ENCODE results near the gene LCN1.

LCN1 gene

GRCh38 chr9:135480940-135481310, 40.3 kb upstream of the LCN1 start:
- no peak for TF ChIP-seq EZH2phosphoT487 (IDR thresholded peaks at IDR 0.05; ENCODE audit: borderline replicate concordance, low read length)
- TF ChIP-seq, protein P1, sequence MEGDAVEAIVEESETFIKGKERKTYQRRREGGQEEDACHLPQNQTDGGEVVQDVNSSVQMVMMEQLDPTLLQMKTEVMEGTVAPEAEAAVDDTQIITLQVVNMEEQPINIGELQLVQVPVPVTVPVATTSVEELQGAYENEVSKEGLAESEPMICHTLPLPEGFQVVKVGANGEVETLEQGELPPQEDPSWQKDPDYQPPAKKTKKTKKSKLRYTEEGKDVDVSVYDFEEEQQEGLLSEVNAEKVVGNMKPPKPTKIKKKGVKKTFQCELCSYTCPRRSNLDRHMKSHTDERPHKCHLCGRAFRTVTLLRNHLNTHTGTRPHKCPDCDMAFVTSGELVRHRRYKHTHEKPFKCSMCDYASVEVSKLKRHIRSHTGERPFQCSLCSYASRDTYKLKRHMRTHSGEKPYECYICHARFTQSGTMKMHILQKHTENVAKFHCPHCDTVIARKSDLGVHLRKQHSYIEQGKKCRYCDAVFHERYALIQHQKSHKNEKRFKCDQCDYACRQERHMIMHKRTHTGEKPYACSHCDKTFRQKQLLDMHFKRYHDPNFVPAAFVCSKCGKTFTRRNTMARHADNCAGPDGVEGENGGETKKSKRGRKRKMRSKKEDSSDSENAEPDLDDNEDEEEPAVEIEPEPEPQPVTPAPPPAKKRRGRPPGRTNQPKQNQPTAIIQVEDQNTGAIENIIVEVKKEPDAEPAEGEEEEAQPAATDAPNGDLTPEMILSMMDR (IDR thresholded peaks at IDR 0.05; ENCODE audit: low read depth, low read length, poor library complexity, severe bottlenecking), result no peak
- Histone ChIP-seq H3K27ac (ENCODE audit: low read depth, low read length) (no peak overlapping the region), H3K36me3 (ENCODE audit: control insufficient read depth, low read length) (no peaks in the 10 kb centered on the region), H3K9me2 (replicated peaks; ENCODE audit: control insufficient read depth, low read length) (no peaks in the 10 kb centered on the region), H3K4me2 (ENCODE audit: low read length) (no peak overlapping the region), H3K4me1 (ENCODE audit: control insufficient read depth, low read length) (0 out of 2 replicates have a peak, but pooled peaks cover 3% of the 10 kb centered on the region), H3K79me2 (ENCODE audit: control insufficient read depth, low read length) (no peaks in the 10 kb centered on the region), H3F3A (ENCODE audit: control insufficient read depth, insufficient read depth) (no peaks in the 10 kb centered on the region; the same call in 1 of the 2 replicates), H3K4me3 (ENCODE audit: low read length) (no peak overlapping the region), H3K27me3 (ENCODE audit: control insufficient read depth, low read length) (peaks cover 38% of the 10 kb centered on the region), H4K20me1 (ENCODE audit: control insufficient read depth, insufficient read depth, low read depth, low read length) (no peaks in the 10 kb centered on the region), H3K9me3 (ENCODE audit: control insufficient read depth, insufficient read depth, low read length) (no peaks in the 10 kb centered on the region)

- Histone ChIP-seq H4K20me1 (ENCODE audit: control insufficient read depth, insufficient read depth, low read depth, low read length) (no peaks in the 10 kb centered on the region), H3K27ac (ENCODE audit: low read depth, low read length) (no peak overlapping the region), H3K27me3 (ENCODE audit: control insufficient read depth, low read length) (peaks cover 38% of the 10 kb centered on the region), H3K4me1 (ENCODE audit: control insufficient read depth, low read length) (0 out of 2 replicates have a peak, but pooled peaks cover 3% of the 10 kb centered on the region), H3F3A (ENCODE audit: control insufficient read depth, insufficient read depth) (no peaks in the 10 kb centered on the region; the same call in 1 of the 2 replicates), H3K79me2 (ENCODE audit: control insufficient read depth, low read length) (no peaks in the 10 kb centered on the region), H3K4me2 (ENCODE audit: low read length) (no peak overlapping the region), H3K4me3 (ENCODE audit: low read length) (no peak overlapping the region), H3K9me3 (ENCODE audit: control insufficient read depth, insufficient read depth, low read length) (no peaks in the 10 kb centered on the region), H3K9me2 (replicated peaks; ENCODE audit: control insufficient read depth, low read length) (no peaks in the 10 kb centered on the region), H3K36me3 (ENCODE audit: control insufficient read depth, low read length) (no peaks in the 10 kb centered on the region)
- TF ChIP-seq, protein P1 (IDR thresholded peaks at IDR 0.05; ENCODE audit: low read depth, low read length, poor library complexity, severe bottlenecking), result no peak
- TF ChIP-seq EZH2phosphoT487 (IDR thresholded peaks at IDR 0.05; ENCODE audit: borderline replicate concordance, low read length), result no peak
Measured at GRCh38 chr9:135482015-135482754, 39.1 kb upstream of the LCN1 start.

- peaks cover 26% of the 10 kb centered on the region for H3K27me3 ChIP-seq (ENCODE audit: control insufficient read depth, low read length)
- no peaks in the 10 kb centered on the region for H3K36me3 ChIP-seq (ENCODE audit: control insufficient read depth, low read length)
- H3K4me2 ChIP-seq (ENCODE audit: low read length), result no peak overlapping the region
- H3K4me1 ChIP-seq (ENCODE audit: control insufficient read depth, low read length), result 0 out of 2 replicates have a peak, but pooled peaks cover 3% of the 10 kb centered on the region
- H3F3A ChIP-seq (ENCODE audit: control insufficient read depth, insufficient read depth), result no peaks in the 10 kb centered on the region
- H3K9me2 ChIP-seq (replicated peaks; ENCODE audit: control insufficient read depth, low read length), result no peaks in the 10 kb centered on the region
- H4K20me1 ChIP-seq (ENCODE audit: control insufficient read depth, insufficient read depth, low read depth, low read length), result no peaks in the 10 kb centered on the region
- TF ChIP-seq EZH2phosphoT487 (IDR thresholded peaks at IDR 0.05; ENCODE audit: borderline replicate concordance, low read length), result no peak
- TF ChIP-seq, protein P1 (IDR thresholded peaks at IDR 0.05; ENCODE audit: low read depth, low read length, poor library complexity, severe bottlenecking), result no peak
- no peaks in the 10 kb centered on the region for H3K79me2 ChIP-seq (ENCODE audit: control insufficient read depth, low read length)
- no peaks in the 10 kb centered on the region for H3K9me3 ChIP-seq (ENCODE audit: control insufficient read depth, insufficient read depth, low read length)
- H3K27ac ChIP-seq (ENCODE audit: low read depth, low read length), result no peak overlapping the region
- no peak overlapping the region for H3K4me3 ChIP-seq (ENCODE audit: low read length)
Measured at GRCh38 chr9:135484460-135485277, 36.6 kb upstream of the LCN1 start.

All from DOHH2 (cell line).